Measurements from ENCODE around the gene FRRS1L.

The FRRS1L gene

GRCh38 chr9:109186857-109187520 lies 19.9 kb upstream of the FRRS1L start:
- TF ChIP-seq, protein P1, sequence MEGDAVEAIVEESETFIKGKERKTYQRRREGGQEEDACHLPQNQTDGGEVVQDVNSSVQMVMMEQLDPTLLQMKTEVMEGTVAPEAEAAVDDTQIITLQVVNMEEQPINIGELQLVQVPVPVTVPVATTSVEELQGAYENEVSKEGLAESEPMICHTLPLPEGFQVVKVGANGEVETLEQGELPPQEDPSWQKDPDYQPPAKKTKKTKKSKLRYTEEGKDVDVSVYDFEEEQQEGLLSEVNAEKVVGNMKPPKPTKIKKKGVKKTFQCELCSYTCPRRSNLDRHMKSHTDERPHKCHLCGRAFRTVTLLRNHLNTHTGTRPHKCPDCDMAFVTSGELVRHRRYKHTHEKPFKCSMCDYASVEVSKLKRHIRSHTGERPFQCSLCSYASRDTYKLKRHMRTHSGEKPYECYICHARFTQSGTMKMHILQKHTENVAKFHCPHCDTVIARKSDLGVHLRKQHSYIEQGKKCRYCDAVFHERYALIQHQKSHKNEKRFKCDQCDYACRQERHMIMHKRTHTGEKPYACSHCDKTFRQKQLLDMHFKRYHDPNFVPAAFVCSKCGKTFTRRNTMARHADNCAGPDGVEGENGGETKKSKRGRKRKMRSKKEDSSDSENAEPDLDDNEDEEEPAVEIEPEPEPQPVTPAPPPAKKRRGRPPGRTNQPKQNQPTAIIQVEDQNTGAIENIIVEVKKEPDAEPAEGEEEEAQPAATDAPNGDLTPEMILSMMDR (IDR thresholded peaks at IDR 0.05; ENCODE audit: low read depth, low read length), result no peak

DNA sequence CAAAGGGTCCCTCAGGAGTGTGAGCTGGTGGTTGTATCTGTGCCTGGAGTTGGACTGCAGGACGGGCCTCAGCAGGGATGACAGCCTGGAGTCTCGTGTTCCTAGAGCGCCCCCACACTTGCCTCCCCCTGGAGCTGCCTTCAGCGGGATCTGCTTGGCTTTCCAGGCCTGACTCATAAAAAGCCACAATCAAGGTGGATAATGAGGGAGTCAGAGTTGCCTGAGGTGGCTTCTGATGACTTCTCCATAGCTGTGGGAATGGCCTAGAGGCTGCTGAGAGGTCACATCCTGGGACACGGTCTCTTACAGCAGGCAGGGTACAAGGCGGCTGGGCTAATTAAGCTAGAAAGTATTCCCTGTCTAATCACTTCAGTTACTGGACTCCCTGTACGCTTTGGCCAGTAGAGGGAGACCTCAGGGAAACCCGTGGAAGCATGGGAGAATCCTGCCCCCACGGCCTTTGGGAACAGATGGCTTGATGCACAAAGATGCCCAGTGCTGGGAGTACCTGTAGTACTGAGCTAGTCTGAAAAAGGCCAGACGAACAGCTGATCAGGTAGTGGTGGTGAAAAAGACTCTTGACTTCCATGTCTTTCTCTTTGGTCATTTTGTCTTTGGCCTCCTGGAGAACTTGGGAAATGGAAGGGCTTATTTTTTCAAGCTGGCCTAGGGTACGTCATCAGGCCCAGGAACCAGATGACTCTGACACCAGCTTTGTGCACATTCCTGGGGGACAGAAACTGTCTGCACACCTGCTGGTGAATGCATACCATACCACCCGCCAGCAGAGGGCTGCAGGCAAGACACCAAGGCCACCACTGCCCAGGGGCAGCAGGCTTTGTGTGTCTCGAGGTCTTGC lies 16.1 kb upstream of the FRRS1L start:
- TF ChIP-seq, protein P1 (IDR thresholded peaks at IDR 0.05; ENCODE audit: low read depth, low read length), result peak; percentile 53
- H3K4me3 ChIP-seq (ENCODE audit: low read depth, low read length), result no peak overlapping the region

More at GRCh38 chr9:109186857-109187520, 19.9 kb upstream of the FRRS1L start:
- no peak overlapping the region for H3K4me3 ChIP-seq (ENCODE audit: low read depth, low read length)

DNA sequence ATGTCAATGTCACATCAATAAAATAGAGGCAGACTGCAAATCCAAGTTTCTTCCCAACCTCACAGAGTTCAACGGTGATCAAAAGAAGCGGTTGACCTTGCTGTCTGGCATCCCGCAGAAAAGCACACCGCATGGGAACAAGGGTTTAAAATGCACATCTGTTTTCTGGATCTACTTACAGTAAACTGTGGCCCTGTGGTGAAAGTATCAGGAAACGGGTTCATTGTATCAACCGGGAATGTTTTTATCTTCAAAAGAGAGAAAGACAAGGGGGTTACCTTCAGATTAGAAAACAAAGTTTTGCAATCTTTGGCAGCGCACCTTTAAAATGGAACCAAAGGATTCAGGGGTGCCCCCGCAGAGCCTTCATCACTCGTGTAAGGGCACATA lies 15.5 kb upstream of the FRRS1L start:
- TF ChIP-seq, protein P1 (IDR thresholded peaks at IDR 0.05; ENCODE audit: low read depth, low read length), result no peak
- no peak overlapping the region for H3K4me3 ChIP-seq (ENCODE audit: low read depth, low read length)

GRCh38 chr9:109181284-109181683 lies 14.2 kb upstream of the FRRS1L start:
- TF ChIP-seq, protein P1 (IDR thresholded peaks at IDR 0.05; ENCODE audit: low read depth, low read length), result no peak
- no peak overlapping the region for H3K4me3 ChIP-seq (ENCODE audit: low read depth, low read length)

DNA sequence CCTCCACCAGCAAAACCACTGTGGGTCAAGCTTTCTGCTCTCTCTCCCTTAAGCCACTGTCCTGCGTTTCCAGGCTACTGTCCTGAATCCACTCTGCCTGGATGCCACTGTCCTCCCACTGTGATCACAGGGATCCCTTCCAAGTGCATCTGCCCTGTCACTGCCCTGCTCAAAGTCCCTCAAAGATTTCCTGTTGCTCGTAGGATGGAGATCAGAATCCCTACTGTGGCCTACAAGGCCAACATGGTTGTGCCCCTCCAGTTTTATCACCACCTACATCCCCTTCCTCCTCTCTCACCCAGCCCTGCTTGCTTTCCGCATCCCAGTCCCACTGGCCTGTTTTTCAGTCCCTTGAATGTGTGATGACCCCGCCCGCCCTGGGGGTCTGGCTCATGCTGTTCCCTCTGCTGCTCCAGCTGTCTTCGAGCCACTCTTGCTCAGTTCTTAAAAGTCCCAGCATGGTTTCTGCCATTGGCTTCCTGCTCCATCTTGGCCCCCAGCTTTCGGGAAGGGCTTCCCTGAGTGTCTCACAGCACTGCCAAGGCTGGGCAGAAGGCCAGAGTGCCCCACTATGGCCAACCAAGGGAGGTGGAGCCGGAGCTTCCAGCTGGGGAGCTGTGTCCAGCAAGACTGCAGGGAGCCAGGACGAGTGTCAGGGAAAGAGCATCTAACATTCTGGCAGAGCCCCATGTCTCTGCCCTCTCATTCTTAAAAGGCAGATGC lies 12.9 kb upstream of the FRRS1L start:
- no peak overlapping the region for H3K4me3 ChIP-seq (ENCODE audit: low read depth, low read length)
- TF ChIP-seq, protein P1 (IDR thresholded peaks at IDR 0.05; ENCODE audit: low read depth, low read length), result no peak

GRCh38 chr9:109176963-109177362 lies 9.9 kb upstream of the FRRS1L start:
- TF ChIP-seq, protein P1 (IDR thresholded peaks at IDR 0.05; ENCODE audit: low read depth, low read length), result no peak
- H3K4me3 ChIP-seq (ENCODE audit: low read depth, low read length), result no peak overlapping the region
